Neutrophil (primary cell): ENCODE measurements around the gene SEC24C.

ENCODE experiments used
- H3K27ac ChIP-seq: fragments of 200-600 bp; sonication (generic); 2 replicates; pipeline ENCODE4 v1.5.1; 2016; ENCODE audit warnings: mild to moderate bottlenecking, moderate library complexity
- H3K27me3 ChIP-seq: fragments of 200-600 bp; sonication (generic); 2 replicates; pipeline ENCODE4 v1.6.0; 2016; ENCODE audit warnings: mild to moderate bottlenecking
- H3K36me3 ChIP-seq: fragments of 200-600 bp; sonication (generic); 2 replicates; pipeline ENCODE4 v1.5.1; 2017
- H3K4me1 ChIP-seq, 2 experiments: fragments of 200-600 bp in 1 of 2; sonication (generic) in 1 of 2; 1 replicate in 1 of 2; 2 replicates in 1 of 2; pipeline versions ENCODE4 v1.5.1 to v1.6.1; 2013 to 2016; ENCODE audit warnings: low read depth in 1 of 2, low read length in 1 of 2, mild to moderate bottlenecking in 1 of 2, moderate library complexity in 1 of 2; ENCODE audit not compliant: control insufficient read depth in 1 of 2, insufficient read depth in 1 of 2
- H3K4me3 ChIP-seq, 2 experiments: fragments of 200-600 bp in 1 of 2; sonication (generic) in 1 of 2; 1 replicate in 1 of 2; 2 replicates in 1 of 2; pipeline ENCODE4 v1.5.1; 2013 to 2016; ENCODE audit warnings: low read depth in 1 of 2, low read length in 1 of 2, mild to moderate bottlenecking in 1 of 2, moderate library complexity in 1 of 2
- H3K9me3 ChIP-seq: fragments of 200-600 bp; sonication (generic); 2 replicates; pipeline ENCODE4 v1.5.1; 2016
- TF ChIP-seq, protein P1 (sequence below): fragments of 200-600 bp; sonication (generic); IDR thresholded peaks from 2 replicates; pipeline ENCODE4 v1.5.1; 2016; ENCODE audit warnings: antibody characterized with exemption

Gene SEC24C

DNA sequence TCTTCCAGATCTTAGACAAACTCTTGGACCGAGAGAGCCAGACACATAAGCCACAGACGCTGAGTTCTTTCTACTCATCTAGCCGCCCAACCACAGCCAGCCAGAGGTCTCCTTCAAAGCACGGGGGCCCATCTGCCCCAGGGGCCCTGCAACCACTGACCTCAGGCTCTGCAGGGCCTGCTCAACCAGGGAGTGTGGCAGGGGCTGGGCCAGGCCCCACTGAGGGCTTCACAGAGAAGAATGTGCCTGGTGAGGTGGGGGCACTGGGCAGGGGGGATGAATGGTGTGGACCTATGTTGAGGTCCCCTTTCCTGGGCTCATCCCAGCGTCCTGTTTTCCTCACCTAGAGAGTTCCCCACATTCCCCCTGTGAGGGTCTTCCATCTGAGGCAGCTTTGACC, 52.6 kb downstream of the SEC24C start:
- TF ChIP-seq, protein P1, sequence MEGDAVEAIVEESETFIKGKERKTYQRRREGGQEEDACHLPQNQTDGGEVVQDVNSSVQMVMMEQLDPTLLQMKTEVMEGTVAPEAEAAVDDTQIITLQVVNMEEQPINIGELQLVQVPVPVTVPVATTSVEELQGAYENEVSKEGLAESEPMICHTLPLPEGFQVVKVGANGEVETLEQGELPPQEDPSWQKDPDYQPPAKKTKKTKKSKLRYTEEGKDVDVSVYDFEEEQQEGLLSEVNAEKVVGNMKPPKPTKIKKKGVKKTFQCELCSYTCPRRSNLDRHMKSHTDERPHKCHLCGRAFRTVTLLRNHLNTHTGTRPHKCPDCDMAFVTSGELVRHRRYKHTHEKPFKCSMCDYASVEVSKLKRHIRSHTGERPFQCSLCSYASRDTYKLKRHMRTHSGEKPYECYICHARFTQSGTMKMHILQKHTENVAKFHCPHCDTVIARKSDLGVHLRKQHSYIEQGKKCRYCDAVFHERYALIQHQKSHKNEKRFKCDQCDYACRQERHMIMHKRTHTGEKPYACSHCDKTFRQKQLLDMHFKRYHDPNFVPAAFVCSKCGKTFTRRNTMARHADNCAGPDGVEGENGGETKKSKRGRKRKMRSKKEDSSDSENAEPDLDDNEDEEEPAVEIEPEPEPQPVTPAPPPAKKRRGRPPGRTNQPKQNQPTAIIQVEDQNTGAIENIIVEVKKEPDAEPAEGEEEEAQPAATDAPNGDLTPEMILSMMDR, result no peak
- H3K27ac ChIP-seq, result no peak overlapping the region
- H3K9me3 ChIP-seq, result no peaks in the 10 kb centered on the region
- H3K36me3 ChIP-seq, result peaks cover 100% of the 10 kb centered on the region
- H3K27me3 ChIP-seq, result no peaks in the 10 kb centered on the region
- H3K4me3 ChIP-seq, result no peak overlapping the region
- H3K4me1 ChIP-seq, result no peaks in the 10 kb centered on the region

DNA sequence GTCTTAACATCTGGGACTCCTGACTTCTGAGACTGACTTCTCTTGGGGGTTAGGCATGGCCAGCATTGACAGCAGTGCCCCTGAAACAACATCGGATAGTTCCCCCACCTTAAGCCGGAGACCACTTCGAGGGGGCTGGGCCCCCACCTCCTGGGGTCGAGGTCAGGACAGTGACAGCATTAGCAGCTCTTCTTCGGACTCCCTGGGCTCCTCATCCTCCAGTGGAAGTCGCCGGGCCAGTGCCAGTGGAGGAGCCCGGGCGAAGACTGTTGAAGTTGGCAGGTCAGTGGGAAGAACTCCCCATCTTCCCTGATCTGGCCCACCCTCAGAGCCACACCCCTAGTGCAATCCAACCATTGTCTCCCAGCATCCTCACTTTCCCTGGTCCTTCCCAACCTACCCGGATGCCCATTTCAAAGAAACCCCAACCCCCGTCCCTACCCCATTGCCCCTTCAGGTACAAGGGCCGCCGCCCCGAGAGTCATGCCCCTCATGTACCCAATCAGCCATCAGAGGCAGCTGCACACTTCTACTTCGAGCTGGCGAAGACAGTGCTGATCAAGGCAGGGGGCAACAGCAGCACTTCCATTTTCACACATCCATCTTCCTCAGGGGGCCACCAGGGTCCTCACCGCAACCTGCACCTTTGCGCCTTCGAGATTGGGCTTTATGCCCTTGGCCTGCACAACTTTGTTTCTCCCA, 53.3 kb downstream of the SEC24C start:
- H3K4me1 ChIP-seq, result no peaks in the 10 kb centered on the region
- H3K9me3 ChIP-seq, result no peaks in the 10 kb centered on the region
- no peaks in the 10 kb centered on the region for H3K27me3 ChIP-seq
- H3K27ac ChIP-seq, result no peak overlapping the region
- peaks cover 100% of the 10 kb centered on the region for H3K36me3 ChIP-seq
- no peak overlapping the region for H3K4me3 ChIP-seq
- TF ChIP-seq, protein P1, result no peak

DNA sequence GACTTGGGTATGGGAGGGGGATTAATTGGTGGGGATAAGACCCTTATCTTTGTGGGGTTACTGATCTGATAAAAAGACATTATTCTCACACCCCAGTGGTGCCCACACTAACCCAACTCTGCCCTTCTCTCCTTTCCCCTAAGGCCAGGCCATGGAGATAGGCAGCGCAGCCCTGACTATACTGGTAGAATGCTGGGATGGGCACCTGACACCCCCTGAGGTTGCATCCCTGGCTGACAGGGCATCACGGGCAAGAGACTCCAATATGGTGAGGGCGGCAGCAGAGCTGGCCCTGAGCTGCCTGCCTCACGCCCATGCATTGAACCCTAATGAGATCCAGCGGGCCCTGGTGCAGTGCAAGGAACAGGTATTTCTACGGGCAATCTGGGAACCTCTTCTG, 53.9 kb downstream of the SEC24C start:
- Histone ChIP-seq H3K36me3 (peaks cover 100% of the 10 kb centered on the region), H3K9me3 (no peaks in the 10 kb centered on the region), H3K27ac (no peak overlapping the region), H3K27me3 (no peaks in the 10 kb centered on the region), H3K4me3 (no peak overlapping the region), H3K4me1 (no peaks in the 10 kb centered on the region)
- TF ChIP-seq, protein P1, result no peak

DNA sequence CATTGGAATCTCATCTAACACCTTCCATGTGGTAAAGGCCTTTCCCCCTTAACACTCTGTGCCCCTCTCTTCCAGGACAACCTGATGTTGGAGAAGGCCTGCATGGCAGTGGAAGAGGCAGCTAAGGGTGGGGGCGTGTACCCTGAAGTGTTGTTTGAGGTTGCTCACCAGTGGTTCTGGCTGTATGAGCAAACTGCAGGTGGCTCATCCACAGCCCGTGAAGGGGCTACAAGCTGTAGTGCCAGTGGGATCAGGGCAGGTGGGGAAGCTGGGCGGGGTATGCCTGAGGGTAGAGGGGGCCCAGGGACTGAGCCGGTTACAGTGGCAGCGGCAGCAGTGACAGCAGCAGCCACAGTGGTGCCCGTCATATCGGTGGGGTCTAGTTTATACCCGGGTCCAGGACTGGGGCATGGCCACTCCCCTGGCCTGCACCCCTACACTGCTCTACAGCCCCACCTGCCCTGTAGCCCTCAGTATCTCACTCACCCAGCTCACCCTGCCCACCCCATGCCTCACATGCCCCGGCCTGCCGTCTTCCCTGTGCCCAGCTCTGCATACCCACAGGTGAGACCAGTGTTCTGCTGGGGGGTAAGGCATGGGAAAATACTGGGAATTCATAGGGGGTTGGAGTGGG, 54.9 kb downstream of the SEC24C start:
- TF ChIP-seq, protein P1, result no peak
- peaks cover 100% of the 10 kb centered on the region for H3K36me3 ChIP-seq

DNA sequence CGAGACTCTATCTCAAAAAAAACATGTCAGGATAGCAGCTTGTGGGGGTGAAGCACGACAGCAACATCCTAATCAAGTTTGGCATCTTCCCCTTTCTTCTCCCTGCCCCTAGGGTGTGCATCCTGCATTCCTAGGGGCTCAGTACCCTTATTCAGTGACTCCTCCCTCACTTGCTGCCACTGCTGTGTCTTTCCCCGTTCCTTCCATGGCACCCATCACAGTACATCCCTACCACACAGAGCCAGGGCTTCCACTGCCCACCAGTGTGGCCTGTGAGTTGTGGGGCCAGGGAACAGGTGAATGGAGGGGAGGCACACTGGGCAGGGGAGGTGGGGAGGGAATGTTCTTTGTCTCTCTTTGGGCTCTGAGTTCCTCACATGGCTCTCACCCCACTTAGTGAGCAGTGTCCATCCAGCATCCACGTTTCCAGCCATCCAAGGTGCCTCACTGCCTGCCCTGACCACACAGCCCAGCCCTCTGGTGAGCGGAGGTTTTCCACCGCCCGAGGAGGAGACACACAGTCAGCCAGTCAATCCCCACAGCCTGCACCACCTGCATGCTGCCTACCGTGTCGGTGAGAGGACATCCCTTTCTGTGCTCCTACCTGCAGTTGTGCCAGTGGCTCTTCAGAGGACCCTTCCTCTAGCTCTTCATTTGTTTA, 55.9 kb downstream of the SEC24C start:
- TF ChIP-seq, protein P1, result no peak
- H3K36me3 ChIP-seq, result peaks cover 100% of the 10 kb centered on the region
- H3K9me3 ChIP-seq, result no peaks in the 10 kb centered on the region
- H3K27me3 ChIP-seq, result no peaks in the 10 kb centered on the region
- H3K4me1 ChIP-seq, result no peaks in the 10 kb centered on the region
- peak overlapping the region; percentile 20 for H3K27ac ChIP-seq
- no peak overlapping the region for H3K4me3 ChIP-seq

More for the DNA sequence above, 54.9 kb downstream of the SEC24C start:
- no peaks in the 10 kb centered on the region for H3K4me1 ChIP-seq
- H3K9me3 ChIP-seq, result no peaks in the 10 kb centered on the region
- no peak overlapping the region for H3K27ac ChIP-seq
- H3K4me3 ChIP-seq, result no peak overlapping the region
- H3K27me3 ChIP-seq, result no peaks in the 10 kb centered on the region
